IPS DF 19.7 (cell line): Measurements from ENCODE around the gene ALPP.
"Not testable (repeated sequence)": the region's sequence is repeated elsewhere in the genome, so short reads cannot be mapped to it uniquely, and the experiment has no call there.

ENCODE experiments used
- DNase-seq: peaks from one replicate; pipeline ENCODE4 v3.0.0-alpha.2; 2013; ENCODE audit warnings: low read depth, low spot score

Gene ALPP

DNA sequence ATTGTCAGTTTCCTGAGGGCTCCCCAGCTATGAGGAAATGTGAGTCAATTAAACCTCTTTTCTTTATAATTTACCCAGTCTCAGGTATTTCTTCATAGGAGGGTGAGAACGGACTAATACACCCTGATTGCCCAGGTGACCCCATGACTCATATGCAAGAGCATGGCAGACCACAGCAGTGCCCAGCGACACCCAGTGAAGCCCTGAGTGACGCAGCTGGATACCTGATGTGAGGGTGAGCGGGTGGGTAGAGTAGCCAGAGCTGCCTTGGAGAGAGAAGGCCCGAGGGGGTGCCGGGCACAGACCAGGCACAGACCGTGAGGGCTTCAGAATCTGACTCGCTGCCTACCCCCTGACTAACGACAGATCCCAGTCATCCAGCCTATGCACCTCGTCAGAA is 43.5 kb downstream of the ALPP start:
- no peak for DNase-seq

DNA sequence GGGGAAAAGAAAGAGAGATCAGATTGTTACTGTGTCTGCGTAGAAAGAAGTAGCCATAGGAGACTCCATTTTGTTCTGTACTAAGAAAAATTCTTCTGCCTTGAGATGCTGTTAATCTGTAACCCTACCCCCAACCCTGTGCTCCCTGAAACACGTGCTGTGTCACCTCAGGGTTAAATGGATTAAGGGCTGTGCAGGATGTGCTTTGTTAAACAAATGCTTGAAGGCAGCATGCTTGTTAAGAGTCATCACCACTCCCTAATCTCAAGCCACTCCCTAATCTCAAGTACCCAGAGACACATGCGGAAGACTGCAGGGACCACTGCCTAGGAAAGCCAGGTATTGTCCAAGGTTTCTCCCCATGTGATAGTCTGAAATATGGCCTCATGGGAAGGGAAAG is 44.4 kb downstream of the ALPP start:
- peak; percentile 63 for DNase-seq

DNA sequence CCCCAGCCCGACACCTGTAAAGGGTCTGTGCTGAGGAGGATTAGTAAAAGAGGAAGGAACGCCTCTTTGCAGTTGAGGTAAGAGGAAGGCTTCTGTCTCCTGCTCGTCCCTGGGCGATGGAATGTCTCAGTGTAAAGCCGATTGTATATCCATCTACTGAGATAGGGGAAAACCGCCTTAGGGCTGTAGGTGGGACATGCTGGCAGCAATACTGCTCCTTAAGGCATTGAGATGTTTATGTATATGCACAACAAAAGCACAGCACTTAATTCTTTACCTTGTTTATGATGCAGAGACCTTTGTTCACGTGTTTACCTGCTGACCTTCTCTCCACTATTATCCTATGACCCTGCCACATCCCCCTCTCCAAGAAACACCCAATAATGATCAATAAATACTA is 44.9 kb downstream of the ALPP start:
- not testable (repeated sequence) for DNase-seq

DNA sequence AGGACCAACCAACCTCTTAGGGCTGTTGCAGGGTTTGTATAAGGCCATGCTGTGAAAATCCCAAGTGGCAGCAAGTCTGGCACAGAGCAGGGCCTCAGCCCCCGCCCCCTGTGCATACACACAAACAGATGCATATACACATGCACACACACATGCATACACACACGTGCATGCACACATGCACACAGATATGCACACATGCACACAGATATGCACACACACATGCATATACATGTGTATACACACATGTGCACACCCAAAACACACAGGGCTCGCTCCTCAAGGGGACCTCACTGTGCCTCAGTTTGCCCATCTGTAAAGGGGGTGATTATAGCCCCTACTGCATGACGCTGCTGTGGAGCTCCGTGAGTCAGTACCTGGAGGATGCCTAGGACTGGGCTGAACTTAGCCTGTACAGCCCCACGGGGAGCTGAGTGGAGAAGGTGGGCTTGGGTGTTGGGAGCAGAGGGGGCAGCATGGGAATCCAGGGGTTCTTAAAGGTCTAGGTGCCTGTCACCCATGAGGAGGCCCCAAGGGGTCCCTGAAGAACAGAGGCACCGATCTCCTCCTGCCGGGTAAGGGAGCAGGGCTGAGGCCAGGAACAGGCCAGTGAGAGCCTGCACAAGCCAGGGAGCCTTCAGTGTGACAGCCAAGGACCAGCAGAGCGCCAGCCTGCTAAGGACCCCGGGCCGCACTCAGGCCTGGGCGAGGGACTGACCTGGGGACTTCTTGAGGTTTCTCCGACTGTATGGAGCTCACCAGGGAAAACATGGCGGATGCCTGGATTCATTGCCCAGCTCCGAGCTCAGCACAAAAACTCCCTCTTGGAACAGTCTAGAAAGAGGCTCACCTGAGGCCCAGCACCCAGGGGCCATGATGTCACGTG is 53.4 kb downstream of the ALPP start:
- DNase-seq = no peak
